ENCODE measurements around the gene PACRG.

The PACRG gene

GRCh38 chr6:162998777-162999176, 271.0 kb downstream of the PACRG start:
- no peak for TF ChIP-seq ZFP3 (CRISPR knock-in tag; IDR thresholded peaks at IDR 0.05)
- no peak for TF ChIP-seq TSHZ2 (CRISPR knock-in tag; IDR thresholded peaks at IDR 0.05)
- TF ChIP-seq ISL1 (CRISPR knock-in tag; IDR thresholded peaks at IDR 0.05), result no peak
- no peak for TF ChIP-seq ESRRG (CRISPR knock-in tag; IDR thresholded peaks at IDR 0.05)
- no peak for TF ChIP-seq BACH2 (CRISPR knock-in tag; IDR thresholded peaks at IDR 0.05; ENCODE audit: borderline replicate concordance)
- no peak for TF ChIP-seq ZC3H10 (CRISPR knock-in tag; IDR thresholded peaks at IDR 0.05)
- no peak for TF ChIP-seq CSDC2 (CRISPR knock-in tag; IDR thresholded peaks at IDR 0.05)
- TF ChIP-seq ZNF70 (CRISPR knock-in tag; IDR thresholded peaks at IDR 0.05), result no peak
- TF ChIP-seq, protein P1, sequence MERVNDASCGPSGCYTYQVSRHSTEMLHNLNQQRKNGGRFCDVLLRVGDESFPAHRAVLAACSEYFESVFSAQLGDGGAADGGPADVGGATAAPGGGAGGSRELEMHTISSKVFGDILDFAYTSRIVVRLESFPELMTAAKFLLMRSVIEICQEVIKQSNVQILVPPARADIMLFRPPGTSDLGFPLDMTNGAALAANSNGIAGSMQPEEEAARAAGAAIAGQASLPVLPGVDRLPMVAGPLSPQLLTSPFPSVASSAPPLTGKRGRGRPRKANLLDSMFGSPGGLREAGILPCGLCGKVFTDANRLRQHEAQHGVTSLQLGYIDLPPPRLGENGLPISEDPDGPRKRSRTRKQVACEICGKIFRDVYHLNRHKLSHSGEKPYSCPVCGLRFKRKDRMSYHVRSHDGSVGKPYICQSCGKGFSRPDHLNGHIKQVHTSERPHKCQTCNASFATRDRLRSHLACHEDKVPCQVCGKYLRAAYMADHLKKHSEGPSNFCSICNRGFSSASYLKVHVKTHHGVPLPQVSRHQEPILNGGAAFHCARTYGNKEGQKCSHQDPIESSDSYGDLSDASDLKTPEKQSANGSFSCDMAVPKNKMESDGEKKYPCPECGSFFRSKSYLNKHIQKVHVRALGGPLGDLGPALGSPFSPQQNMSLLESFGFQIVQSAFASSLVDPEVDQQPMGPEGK (CRISPR knock-in tag; IDR thresholded peaks at IDR 0.05; ENCODE audit: borderline replicate concordance), result no peak
- TF ChIP-seq ARNTL (CRISPR knock-in tag; IDR thresholded peaks at IDR 0.05; ENCODE audit: borderline replicate concordance, low read depth), result no peak
- no peak for TF ChIP-seq RARB (CRISPR knock-in tag; IDR thresholded peaks at IDR 0.05)
- TF ChIP-seq, protein P2, sequence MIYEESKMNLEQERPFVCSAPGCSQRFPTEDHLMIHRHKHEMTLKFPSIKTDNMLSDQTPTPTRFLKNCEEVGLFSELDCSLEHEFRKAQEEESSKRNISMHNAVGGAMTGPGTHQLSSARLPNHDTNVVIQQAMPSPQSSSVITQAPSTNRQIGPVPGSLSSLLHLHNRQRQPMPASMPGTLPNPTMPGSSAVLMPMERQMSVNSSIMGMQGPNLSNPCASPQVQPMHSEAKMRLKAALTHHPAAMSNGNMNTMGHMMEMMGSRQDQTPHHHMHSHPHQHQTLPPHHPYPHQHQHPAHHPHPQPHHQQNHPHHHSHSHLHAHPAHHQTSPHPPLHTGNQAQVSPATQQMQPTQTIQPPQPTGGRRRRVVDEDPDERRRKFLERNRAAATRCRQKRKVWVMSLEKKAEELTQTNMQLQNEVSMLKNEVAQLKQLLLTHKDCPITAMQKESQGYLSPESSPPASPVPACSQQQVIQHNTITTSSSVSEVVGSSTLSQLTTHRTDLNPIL (CRISPR knock-in tag; IDR thresholded peaks at IDR 0.05; ENCODE audit: low read depth), result no peak
- TF ChIP-seq CSRNP3 (CRISPR knock-in tag; IDR thresholded peaks at IDR 0.05), result no peak
- no peak for TF ChIP-seq TCF4 (CRISPR knock-in tag; IDR thresholded peaks at IDR 0.05; ENCODE audit: borderline replicate concordance)
- TF ChIP-seq POU6F1 (CRISPR knock-in tag; IDR thresholded peaks at IDR 0.05; ENCODE audit: borderline replicate concordance, low read depth), result no peak
- TF ChIP-seq SNAI2 (CRISPR knock-in tag; IDR thresholded peaks at IDR 0.05), result no peak
- TF ChIP-seq ZNF8 (CRISPR knock-in tag; IDR thresholded peaks at IDR 0.05), result no peak
- no peak for TF ChIP-seq OSR1 (CRISPR knock-in tag; IDR thresholded peaks at IDR 0.05)
- TF ChIP-seq GLIS3 (CRISPR knock-in tag; IDR thresholded peaks at IDR 0.05), result no peak
- no peak for TF ChIP-seq ZNF565 (CRISPR knock-in tag; conservative IDR thresholded peaks at IDR 0.05; ENCODE audit: low read depth)
- ATAC-seq, result no peak

GRCh38 chr6:162999575-163000285, 272.0 kb downstream of the PACRG start:
- ATAC-seq, result peak; percentile 78
- no peak for TF ChIP-seq CSDC2 (CRISPR knock-in tag; IDR thresholded peaks at IDR 0.05)
- TF ChIP-seq, protein P1 (CRISPR knock-in tag; IDR thresholded peaks at IDR 0.05; ENCODE audit: borderline replicate concordance), result peak; percentile 27; the same call in 1 of the 2 replicates
- TF ChIP-seq ISL1 (CRISPR knock-in tag; IDR thresholded peaks at IDR 0.05), result peak; percentile 71
